ENCODE measurements around the gene SLC36A1.

DNA sequence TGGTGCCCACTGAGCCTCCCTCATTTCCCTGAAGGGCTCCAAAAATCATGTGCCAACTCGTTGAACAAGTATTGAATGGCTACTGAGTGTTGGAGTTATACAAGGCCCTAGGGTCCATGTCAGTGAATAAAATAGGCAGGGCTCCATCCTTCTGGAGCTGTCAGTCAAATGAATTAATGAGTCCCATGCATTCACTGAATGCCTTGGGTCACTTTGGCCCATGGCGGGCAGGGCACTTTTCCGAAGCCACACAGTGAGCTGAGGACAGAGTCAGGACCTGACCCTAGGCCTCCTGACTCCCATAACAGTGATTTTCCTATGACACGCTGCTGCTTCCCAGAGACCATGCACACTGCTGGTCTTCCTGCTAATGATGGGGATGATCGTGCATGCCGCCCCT, 27.3 kb upstream of the SLC36A1 start:
- TF ChIP-seq, protein P1, sequence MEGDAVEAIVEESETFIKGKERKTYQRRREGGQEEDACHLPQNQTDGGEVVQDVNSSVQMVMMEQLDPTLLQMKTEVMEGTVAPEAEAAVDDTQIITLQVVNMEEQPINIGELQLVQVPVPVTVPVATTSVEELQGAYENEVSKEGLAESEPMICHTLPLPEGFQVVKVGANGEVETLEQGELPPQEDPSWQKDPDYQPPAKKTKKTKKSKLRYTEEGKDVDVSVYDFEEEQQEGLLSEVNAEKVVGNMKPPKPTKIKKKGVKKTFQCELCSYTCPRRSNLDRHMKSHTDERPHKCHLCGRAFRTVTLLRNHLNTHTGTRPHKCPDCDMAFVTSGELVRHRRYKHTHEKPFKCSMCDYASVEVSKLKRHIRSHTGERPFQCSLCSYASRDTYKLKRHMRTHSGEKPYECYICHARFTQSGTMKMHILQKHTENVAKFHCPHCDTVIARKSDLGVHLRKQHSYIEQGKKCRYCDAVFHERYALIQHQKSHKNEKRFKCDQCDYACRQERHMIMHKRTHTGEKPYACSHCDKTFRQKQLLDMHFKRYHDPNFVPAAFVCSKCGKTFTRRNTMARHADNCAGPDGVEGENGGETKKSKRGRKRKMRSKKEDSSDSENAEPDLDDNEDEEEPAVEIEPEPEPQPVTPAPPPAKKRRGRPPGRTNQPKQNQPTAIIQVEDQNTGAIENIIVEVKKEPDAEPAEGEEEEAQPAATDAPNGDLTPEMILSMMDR (IDR thresholded peaks at IDR 0.05) = no peak
- no peak for TF ChIP-seq POLR2A (IDR thresholded peaks at IDR 0.05)
- TF ChIP-seq POLR2AphosphoS5 (IDR thresholded peaks at IDR 0.05) = no peak
